ENCODE results near the gene CRHR2.

CRHR2 gene

DNA sequence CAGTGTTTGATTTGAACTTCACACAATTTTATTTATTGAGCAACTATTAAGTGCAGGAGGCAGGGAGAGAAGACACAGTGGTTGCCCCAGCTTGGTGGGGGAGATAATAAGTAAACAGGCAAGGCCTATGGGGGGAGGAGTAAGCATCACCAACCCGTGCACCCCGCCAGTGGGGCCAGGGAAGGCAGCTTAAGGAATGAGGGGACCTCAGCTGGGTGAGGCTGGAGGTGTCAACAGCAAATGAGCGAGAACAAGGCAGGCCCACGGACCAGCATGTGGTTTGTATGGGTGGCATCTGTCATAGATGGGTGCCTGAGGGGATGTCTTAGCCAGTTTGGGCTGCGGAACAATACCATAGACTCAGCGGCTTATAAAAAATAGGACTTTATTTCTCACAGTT, 24.1 kb upstream of the CRHR2 start:
- no peak for DNase-seq

DNA sequence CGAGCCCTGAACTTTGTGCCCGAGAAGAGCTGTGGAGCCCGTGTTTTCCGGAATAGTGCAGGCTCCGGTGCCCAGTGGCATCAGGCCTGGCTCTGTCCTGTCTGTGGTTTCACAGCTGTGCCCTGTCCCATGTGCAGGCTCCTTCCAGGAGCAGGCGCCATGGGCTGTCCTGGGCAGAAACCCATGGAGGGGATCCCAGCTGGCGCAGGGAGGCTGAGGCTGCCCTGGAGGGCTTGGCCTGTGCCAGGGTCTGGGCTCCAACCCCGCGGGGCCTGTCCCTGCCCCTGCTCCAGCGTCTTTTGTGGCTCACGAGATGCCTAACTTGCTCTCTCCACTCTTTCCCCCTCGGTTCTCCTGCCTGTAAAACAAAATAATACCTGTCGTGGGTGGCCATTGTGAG, 23.3 kb upstream of the CRHR2 start:
- DNase-seq = no peak

DNA sequence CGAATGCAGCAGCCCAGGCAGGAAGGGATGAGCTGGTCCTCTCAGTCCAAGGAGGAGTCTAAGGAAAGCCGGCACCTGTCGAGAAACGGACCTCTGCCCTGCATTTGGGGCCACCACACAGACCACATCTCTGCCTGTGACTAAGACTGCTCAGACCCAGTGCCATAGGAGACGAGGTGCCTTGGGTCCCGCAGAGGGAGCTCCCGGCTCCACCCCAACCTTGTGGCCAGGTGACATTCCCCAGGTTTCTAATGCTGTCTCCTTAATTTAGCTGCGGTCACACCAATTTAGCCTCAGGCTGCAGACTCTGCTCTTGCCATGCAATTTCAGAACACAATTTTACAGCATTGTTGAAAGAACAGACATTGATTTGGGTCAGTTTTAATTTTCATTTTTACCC, 22.8 kb upstream of the CRHR2 start:
- DNase-seq = peak; percentile 52

DNA sequence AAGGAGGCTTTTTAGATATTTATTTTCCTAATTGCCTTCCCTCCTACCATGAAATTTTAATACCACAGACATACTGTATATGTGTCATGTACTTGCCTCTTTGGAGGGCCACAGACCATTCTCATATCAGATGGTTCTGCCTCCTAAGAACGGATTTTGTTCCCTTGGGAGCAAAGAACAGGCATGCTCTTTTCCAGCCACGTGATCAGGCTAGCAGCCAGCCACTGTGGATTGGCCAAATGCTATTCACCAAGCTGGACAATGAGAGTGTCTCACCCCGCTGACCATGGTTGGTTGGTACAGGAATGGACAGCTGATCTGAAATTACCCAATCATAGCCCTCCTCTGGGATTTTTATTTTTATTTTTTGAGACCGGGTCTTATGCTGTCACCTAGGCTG, 21.5 kb upstream of the CRHR2 start:
- DNase-seq = no peak

DNA sequence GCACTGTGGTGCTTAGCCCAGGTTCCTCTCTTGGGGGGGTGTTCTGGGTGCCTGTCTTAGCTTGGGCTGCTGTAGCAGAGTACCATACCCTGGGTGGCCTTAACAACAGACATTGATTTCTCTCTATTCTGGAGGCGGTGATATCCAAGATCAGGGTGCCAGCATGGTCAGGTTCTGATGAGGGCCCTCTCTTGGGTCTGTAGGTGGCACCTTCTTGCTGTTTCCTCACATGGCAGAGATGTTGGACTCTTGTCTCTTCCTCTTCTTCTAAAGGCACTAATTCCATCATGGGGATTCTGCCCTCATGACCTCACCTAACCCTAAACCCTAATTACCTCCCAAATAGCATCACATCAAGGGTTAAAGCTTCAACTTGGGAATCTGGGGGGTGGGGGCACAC, 19.9 kb upstream of the CRHR2 start:
- DNase-seq = peak; percentile 29

DNA sequence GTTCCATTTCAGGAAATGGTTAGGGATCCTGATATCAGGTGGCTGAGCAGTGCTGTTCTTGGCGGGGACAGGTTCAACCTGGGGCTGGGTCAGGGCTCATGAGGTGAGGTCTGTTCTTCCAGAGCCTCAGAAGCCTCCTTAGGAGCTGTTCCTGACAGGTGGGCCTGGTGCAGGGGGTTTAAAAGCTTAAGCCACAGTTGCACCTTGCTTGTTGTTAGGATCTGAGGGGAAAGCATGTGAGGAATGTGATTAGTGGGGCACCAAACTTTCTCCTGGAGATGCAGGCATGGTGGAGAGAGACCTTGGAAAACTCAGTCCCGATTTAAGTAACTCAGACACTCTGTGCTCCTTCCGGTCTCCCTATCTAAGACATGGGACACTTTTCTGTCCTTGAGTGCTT, 18.7 kb upstream of the CRHR2 start:
- DNase-seq = no peak

DNA sequence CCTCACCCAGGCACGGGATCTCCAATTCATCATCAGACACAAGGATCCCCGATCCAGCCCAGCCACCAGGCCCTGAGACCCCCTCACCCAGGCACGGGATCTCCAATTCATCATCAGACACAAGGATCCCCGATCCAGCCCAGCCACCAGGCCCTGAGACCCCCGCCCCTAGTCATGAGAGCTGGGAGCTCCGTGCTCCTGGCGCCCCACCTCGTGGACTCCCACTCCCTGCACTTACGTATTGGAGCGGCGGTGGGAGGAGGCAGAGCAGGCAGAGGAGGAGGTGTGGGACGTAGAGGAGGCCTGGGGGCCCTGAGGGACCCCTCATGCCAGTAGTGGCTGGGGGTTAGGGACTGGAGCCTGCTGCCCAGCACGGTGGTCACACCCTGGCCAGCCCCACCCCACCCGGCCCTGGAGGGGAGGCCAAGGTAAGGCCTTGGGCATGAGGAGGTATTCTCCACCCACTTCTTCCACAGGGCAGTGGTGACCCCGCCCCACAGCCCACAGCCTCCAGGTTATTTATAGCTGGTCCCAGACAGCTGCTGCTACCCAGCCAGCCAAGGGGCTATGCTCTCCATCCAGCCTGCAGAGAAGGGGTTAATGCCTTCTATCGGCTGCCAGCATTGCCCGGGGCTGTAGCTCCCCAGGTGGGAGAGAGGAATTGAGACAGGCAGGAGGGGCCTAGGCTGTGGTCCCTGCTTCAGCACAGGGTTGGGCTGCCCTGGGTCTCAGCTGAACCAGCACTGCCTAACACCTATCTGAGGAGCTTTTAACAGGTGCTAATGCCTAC, 17.6 kb upstream of the CRHR2 start:
- no peak for DNase-seq

DNA sequence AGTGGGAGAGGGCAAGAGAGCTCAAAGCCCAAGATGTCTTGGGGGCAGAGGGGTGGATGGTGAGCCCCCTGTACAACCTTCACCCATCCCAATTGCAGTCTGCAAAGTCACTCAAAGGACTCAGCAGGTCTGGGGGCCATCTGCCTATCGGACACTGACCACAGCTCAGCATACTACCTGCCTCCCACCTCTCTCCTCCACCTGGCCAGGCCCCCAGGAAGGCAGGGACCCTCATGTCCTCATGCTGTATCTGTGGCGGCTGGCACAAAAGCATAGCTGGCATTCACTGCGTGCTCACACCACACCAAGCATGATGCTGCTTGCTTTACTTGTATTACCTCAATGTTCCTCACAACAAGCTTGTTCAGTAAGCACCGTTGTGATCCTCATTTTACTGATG, 16.2 kb upstream of the CRHR2 start:
- DNase-seq = no peak

DNA sequence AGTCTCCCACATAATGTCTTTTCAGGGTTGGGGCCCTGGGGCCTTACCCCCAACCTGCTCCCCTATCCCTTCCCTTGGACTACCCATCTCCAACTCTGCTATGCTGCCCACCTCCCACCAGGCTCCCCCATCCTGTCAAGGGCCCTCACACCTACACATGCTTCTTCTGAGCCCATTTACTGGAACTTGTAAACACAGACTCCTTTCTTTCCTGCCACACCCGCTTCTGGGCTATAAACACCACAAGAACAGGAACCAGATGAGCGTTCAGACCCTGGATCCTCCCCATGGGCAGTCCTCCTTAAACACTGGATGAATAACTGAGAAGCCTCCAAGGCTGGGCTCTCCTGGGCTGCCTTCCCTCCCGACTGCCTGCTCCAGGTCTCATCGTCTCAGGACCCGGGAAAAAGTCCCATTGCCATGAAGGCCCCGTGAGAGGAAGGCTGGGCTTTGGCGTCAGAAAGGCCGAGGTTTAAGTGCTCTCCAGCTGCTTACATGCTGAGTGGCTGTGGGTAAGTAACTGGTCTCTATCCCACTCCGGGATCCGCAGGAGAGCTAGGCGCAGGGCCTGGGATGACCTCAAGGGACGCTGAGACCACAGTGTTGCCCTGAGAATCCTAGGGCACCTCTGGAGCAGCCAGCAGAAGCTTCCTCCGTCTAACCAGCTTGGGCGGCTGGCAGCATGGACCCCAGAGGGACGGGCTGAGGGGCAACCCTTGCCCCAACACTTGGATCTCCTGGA, 15.6 kb upstream of the CRHR2 start:
- DNase-seq = no peak

DNA sequence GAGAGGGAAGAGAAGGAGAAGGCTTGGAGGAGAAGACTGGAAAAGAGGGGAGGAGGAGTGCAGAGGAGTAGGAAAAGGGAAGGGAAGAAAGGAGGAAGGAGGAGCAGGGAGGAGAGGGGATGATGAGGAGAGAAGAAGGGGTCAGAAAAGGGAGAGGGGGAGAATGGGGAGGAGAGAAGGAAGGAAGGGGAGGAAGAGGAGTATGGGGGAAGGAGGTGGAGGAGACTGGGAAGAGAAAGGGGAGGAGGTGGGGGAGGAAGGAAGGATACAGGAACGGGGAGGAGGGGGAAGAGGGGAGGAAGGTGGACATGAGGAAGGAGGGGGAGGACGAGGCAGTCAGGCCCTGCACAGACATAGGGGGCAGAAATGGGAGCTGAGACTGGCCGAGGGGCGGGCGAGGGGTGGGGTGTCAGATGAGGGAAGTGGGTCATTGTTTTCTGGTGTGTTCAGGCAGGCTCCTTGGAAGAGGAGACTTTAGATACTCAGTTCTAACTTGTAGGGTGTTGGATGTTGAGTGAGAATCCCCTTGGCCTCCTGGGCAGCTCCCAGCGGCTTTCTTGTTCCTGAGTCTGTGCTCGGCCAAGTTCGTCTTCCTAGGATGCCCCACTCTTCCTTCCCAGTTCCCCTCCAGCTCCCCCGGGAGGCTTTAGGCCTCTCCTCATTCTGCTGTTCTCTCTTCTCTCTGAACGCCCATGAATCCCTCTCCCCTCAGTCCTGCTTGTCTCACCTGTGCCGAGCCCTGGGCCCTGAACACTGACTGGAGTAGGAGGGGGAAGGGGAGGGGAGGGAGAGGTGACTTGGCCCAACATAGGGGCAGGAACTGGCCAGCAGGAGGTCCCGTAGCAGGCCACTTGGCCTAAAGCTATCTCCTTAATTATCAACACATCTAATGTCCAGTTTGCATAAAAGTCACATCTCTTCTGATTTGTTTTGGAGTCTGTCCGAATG, 12.8 kb upstream of the CRHR2 start:
- DNase-seq = no peak

DNA sequence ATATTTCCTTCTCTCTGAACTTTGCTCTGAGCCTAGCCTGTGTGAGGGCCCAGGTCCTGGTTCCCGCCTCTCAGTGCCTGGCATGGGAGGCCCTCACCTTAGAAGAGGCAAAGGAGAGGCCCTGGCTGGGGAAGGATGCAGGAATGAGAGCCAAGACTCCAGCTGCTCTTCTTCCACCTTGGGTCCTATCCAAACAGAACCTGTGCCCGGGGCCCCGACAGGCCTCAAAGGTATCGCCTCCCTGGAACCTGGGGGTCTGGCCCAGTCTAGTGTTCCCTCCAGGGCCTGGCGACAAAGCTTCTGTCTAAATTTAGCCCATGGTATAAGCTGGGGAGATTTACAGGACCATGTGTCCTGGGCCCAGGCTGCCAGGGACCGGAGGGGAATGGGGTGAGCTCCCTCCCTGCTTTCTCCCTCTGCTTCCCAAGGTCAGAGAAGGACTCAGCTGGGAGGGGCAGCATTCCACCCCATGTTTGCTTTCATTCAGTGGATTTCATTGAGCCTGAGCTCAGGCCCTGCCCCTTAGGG, 12.0 kb upstream of the CRHR2 start:
- no peak for DNase-seq

DNA sequence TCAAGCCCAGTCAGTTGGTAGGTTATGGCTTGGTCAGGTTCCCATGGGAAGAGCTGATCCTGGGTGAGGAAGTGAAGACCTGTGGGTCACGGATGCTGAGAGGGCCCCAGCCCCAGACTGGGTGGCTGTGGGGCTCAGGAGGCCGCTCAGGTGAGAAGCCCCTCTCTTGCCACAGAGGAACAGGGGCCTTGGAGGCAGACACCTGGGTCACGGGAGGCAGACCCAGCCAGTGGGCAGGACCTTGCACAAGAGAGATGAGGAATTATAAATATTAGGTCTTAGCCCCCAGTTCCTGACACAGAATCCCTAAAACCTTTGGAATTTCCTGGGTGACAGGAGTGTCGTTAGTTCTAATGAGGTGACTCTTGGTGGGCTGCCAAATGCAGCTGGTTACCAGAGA, 10.6 kb upstream of the CRHR2 start:
- no peak for DNase-seq

DNA sequence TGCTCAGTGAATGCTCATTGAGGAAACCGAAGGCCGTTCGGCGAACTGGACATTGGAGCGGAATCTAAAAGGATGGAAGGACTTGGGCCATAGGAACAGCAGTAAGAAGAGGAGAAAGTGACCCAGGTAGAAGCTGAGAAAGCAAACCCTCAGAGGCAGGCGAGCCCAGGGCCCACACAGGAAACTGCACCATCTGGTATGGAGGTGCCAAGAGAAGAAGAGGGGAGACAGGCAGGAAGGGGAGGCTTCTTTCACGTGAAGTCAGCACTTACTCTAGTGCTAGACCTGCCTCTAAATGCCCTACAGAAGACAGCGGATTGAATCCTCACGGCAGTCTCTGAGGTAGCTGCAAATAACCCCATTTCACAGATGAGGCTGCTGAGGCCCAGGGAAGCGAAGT, 10.2 kb upstream of the CRHR2 start:
- peak; percentile 28 for DNase-seq

DNA sequence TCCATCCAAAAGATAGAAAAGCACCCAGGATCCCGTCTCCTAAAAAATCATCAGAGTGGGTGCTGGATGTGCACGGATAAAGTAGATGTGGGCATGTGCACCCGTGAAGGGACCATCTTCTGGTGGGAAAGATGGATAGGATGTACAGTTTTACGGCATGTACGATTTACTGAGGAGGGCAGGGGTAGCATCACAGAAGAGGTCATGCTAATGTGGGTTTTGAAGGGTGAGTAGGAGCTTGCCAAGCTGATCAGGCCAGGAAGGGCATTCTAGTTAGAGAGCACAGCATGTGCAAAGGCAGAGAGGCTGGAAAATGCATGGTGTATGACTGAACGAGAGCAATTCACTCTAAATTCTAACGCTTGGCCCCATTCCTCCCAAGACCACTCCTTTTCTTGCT, 7.8 kb upstream of the CRHR2 start:
- DNase-seq = no peak

DNA sequence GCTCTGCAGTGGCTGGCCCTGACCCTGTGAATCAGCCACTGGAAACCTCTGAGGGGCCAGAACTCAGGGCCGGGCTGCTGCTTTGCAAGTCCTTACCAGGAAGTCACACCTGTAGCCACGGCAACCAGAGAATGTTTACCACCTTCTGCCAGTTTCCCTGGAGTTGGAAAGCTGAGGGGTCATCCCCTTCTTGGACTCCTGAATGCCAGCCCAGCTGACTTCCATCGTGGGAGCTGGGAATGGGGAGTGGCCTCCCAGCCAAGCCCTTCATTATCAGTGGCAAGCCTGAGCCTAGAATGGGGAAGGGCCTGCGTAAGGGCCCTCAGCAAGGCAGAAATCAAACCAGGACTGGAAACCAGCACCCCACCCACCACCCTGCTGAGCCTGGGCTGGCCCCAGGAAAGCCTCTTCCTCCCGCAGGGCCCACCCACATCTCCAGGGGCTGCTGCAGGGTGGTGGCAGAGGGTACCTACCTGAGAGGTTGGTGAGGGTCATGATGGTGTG, 6.5 kb upstream of the CRHR2 start:
- DNase-seq = no peak

DNA sequence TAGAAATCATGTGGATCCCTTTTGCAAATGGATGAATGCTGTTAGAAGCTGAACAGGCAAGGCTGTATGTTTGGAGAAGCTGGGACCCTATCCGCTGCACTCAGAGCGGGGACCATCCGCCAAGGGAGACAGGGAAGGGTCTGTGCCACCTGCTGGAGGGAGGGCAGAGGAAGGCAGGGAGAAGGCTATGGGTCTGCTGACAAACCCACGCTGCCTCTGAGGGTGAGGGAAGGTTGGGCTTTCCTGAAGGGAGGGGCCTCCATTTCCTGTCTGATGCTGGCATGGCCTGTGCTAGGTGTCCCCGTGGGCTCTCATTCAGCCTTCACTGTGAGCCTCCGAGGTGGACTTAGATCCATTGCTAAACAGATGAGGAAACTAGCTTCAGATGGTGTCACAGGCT, 5.3 kb upstream of the CRHR2 start:
- no peak for DNase-seq

DNA sequence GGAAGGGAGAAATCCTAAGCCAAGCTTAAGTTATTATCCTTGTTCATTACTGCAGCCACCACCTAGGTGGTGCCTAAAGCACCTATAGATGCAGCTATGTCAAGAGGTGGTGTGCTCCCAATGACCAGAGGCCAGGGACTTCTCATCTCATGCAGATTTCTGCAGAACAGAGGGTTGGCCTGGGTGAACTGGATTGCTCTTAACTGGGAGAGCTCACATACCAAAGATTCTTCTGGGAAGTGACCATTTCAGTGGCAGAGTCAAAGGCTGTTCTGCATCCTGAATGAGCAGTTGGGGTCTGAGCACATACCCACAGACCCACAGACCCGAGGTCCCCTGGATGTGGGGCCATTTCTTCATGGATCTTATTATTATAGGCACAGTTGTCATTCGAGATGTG, 2.1 kb upstream of the CRHR2 start:
- no peak for DNase-seq

DNA sequence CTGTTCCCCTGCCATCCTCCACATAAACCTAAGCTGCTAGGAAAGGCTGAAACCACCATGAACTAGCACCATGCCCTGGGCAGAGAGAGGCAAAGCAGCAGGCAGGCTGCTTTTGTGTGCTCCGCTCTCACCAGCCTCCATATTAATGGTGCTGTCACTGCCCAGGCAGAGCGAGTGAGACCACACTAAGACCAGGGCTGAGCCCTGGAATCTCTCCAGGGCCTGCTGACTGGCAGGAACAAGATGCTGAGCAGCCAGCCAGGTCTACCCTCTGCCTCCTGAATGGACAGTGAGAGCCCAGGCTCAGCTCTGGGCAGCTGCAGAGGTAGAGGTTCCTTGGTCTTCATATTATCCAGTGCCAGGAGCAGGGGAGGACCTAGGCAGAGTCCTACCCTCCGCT, 1.6 kb upstream of the CRHR2 start:
- DNase-seq = no peak

DNA sequence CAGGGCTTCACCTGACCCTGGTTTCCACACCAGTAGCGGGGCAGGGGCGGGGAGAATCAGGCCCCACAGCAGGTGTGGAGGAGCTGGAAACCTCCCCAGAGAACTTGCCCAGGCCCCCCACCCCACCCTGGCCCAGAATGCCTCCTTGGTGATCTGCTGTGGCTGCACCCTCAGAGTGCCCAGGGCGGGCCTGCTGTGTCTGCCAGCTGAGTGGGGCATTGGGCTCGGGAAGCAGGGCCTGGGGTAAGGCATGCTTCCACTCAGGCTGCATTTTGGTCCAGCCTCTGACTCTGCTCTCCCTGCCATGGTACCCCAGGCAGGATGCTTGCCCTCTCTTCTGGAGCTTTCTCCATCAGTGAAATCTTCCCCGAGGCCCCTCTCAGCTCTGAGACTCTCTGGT, 1.1 kb upstream of the CRHR2 start:
- no peak for DNase-seq

DNA sequence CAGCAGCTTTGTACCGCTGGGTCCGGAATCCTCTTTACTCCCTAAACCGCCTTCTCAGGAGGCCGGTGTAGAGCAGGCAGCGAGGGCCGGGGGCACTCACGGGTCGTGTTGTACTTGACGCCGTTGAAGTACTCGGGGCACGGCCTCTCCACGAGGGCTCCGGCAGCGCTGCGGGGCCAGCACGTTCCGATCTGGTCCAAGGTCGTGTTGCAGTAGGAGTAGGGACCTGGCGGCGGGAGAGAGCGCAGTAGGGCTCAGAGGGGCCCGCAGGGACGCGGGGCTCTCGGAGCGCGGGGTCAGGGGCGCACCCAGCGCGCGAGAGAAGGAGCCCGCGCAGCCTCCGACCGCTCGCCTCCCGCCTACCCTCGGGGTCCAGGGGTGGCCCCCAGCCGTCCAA, 443 bp downstream of the CRHR2 start:
- no peak for DNase-seq

DNA sequence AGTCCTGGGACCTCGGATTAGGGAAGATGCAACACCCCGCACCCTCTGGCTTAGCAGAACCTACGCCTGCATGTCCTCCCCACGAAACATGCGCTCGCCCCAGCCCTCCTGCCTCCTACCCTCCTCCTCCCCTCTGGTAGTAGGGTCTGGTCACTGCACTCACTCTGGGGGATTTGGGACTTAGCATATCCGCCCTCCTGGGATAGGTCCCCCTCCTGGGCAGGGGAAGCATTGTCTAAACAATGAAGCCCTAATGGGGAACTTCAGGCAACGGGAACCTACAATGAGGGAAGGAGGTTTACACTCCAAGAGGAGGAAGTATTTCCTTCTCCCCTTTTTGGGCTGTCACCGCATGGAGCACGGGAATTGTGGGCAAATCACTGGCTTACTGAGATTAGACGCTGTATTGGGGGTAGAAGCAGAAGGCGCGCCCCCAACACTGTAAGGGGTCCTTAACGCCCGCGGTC, 892 bp downstream of the CRHR2 start:
- DNase-seq = no peak

DNA sequence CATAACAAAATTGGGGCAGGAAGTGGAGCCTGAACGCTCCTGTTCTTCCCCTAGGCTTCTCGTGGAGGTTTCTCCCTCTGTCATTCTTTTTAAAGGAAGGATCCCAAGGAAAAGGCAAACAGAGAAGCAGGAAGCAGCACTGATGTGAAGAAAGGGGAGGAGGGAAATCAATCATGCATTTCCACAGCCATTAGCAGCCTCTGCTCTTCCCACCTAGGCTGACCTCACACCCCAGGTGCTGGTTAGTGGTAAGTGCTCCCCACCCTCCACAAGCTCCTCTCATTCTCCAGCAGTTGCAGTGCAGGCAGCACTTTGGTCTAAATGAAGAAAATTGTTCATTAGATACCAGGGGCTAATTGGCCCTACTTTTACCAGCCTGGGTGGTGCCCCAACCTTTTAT, 2.6 kb downstream of the CRHR2 start:
- no peak for DNase-seq

DNA sequence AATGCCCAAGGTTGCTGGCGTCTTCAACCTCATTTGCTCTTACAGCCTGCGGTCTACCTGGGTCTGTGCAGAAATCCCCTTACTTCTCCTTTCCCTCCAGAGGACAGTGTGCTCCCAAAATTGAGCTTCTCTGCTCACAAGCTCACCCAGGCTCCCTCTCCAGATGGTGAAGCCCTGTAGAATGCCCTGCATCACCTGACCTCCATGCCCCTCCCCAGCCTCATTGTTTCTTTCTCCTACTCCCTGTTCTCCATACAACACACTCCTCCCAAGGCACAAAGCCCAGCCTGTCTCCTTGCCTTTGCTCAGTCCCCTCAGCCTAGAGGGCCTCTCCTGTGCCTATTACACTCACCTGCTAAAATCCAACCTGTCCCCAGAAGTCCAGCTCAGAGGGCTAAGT, 3.5 kb downstream of the CRHR2 start:
- DNase-seq = no peak

All from RPMI8226 (cell line).